Measurements from ENCODE around the gene GTF2IRD1.
"Not testable (repeated sequence)": the region's sequence is repeated elsewhere in the genome, so short reads cannot be mapped to it uniquely, and the experiment has no call there.

DNA sequence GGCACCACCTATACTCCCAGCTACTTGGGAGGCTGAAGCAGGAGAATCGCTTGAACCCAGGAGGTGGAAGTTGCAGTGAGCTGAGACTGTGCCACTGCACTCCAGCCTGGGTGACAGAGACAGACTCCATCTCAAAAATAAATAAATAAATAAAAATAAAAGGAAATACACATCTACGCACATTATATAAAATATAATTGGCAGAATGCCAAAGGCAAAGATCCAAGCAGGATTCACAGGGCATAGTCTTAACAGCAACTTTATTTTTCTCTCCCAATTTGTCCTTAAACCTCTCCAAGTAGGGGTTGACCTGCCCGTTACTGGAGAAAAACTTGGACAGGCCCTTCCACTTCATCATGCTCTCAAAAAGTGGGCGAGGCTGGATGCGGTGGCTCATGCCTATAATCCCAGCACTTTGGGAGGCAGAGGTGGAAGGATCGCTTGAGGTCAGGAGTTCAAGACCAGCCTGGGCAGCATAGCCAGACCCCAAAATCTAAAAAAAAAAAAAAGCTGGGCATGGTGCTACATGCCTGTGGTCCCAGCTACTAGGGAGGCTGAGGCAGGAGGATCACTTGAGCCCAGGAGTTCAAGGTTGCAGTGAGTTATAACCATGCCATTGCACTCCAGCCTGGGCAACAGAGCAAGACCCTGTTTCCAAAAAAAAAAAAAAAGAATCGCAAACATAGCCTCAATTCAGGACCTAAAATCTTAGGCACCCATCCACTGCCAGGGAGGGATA, 38.9 kb upstream of the GTF2IRD1 start:
- TF ChIP-seq, protein P1, sequence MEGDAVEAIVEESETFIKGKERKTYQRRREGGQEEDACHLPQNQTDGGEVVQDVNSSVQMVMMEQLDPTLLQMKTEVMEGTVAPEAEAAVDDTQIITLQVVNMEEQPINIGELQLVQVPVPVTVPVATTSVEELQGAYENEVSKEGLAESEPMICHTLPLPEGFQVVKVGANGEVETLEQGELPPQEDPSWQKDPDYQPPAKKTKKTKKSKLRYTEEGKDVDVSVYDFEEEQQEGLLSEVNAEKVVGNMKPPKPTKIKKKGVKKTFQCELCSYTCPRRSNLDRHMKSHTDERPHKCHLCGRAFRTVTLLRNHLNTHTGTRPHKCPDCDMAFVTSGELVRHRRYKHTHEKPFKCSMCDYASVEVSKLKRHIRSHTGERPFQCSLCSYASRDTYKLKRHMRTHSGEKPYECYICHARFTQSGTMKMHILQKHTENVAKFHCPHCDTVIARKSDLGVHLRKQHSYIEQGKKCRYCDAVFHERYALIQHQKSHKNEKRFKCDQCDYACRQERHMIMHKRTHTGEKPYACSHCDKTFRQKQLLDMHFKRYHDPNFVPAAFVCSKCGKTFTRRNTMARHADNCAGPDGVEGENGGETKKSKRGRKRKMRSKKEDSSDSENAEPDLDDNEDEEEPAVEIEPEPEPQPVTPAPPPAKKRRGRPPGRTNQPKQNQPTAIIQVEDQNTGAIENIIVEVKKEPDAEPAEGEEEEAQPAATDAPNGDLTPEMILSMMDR (IDR thresholded peaks at IDR 0.05; ENCODE audit: low read depth, low read length): not testable (repeated sequence)
- TF ChIP-seq POLR2A (IDR thresholded peaks at IDR 0.05; ENCODE audit: extremely low read depth, insufficient read length); MYC (IDR thresholded peaks at IDR 0.05; ENCODE audit: low read depth, low read length): not testable (repeated sequence)
- TF ChIP-seq, protein P2, sequence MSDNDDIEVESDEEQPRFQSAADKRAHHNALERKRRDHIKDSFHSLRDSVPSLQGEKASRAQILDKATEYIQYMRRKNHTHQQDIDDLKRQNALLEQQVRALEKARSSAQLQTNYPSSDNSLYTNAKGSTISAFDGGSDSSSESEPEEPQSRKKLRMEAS (IDR thresholded peaks at IDR 0.05; ENCODE audit: low read depth, low read length): not testable (repeated sequence)

All from NB4 (cell line).